NCI-H1417 (cell line): ENCODE measurements around the gene SALL4.
"Not testable (repeated sequence)": the region's sequence is repeated elsewhere in the genome, so short reads cannot be mapped to it uniquely, and the experiment has no call there.

Experiments used
- DNase-seq, 3 experiments: peaks; one replicate each; lab custom pipeline; 2025; lab: John Stamatoyannopoulos, UW

Gene SALL4

GRCh38 chr20:51738261-51738660 is 64.1 kb downstream of the SALL4 start:
- not testable (repeated sequence) for DNase-seq

- no peak for DNase-seq
Observed at GRCh38 chr20:51736947-51737346, 65.4 kb downstream of the SALL4 start.

- DNase-seq = no peak
Observed at GRCh38 chr20:51735728-51736600, 66.4 kb downstream of the SALL4 start.

- DNase-seq = no peak
Observed at GRCh38 chr20:51734876-51735720, 67.2 kb downstream of the SALL4 start.

- no peak for DNase-seq
Observed at GRCh38 chr20:51733070-51733469, 69.3 kb downstream of the SALL4 start.
